Thyroid gland (tissue), 4 donors: ENCODE data around the gene CHCHD6. TPM values are rescaled to one million over a fixed set of nuclear protein-coding genes. Genes with fewer than 3 reads are reported as not detected.

Experiments used
- DNase-seq, 2 donors: peaks; one replicate each; pipeline ENCODE4 v3.0.0-alpha.2; 2019
- H3K27ac ChIP-seq, 3 donors: fragments of 200-600 bp; sonication (generic); 1 replicate in 2 of 3; 2 replicates in 1 of 3; pipeline ENCODE4 v1.5.1; 2016 to 2019; ENCODE audit warnings: mild to moderate bottlenecking in 1 of 3, moderate library complexity in 1 of 3
- H3K27me3 ChIP-seq: fragments of 200-600 bp; sonication (generic); one replicate; pipeline ENCODE4 v1.5.1; 2019
- H3K36me3 ChIP-seq, 2 donors: fragments of 200-600 bp; sonication (generic); one replicate each; pipeline ENCODE4 v1.5.1; 2016 to 2019
- H3K4me1 ChIP-seq, 2 donors: fragments of 200-600 bp; sonication (generic); one replicate each; pipeline ENCODE4 v1.5.1; 2017 to 2019
- H3K4me3 ChIP-seq, 3 donors: fragments of 200-600 bp; sonication (generic); replicated peaks in 1 of 3; 1 replicate in 2 of 3; 2 replicates in 1 of 3; pipeline ENCODE4 v1.5.1; 2016; ENCODE audit warnings: mild to moderate bottlenecking in 1 of 3
- H3K9me3 ChIP-seq: fragments of 200-600 bp; sonication (generic); one replicate; pipeline ENCODE4 v1.5.1; 2017
- POLR2A ChIP-seq, 2 donors: fragments of 450-650 bp; IDR thresholded peaks; one replicate each; pipeline ENCODE4 v1.6.1; 2017; ENCODE audit warnings: antibody characterized with exemption in 2 of 2, mild to moderate bottlenecking in 2 of 2, moderate library complexity in 1 of 2
- WGBS, 2 donors: methylation state at CpG; one replicate each; pipeline ENCODE4 v1.1.5; 2017; 5-methylcytosine and 5-hydroxymethylcytosine counted together
- intact Hi-C: fragments of 100-400 bp; cut with DNase I; formaldehyde crosslinking; loops from one replicate; pipeline ENCODE4 v1.15.1; 2023
- total RNA-seq, 4 donors: library from RNA; depleted of rRNA; stranded (reverse); fragments of >200 nt; gene quantifications; one replicate each; pipeline ENCODE4 v1.2.3, GENCODE V29; 2016
- TF ChIP-seq, protein P1 (sequence below), 6 experiments: fragments of 200-600 bp in 3 of 6; fragments of 450-650 bp in 3 of 6; sonication (generic) in 3 of 6; IDR thresholded peaks; one replicate each; pipeline ENCODE4 v1.5.1; 2016 to 2019; ENCODE audit warnings: antibody characterized with exemption in 6 of 6, mild to moderate bottlenecking in 2 of 6, inconsistent platforms in 1 of 6, moderate library complexity in 1 of 6

The CHCHD6 gene
- total RNA-seq, 4 donors from 2014 or later = 22.9 to 27.8 (median 24.4) TPM

DNA sequence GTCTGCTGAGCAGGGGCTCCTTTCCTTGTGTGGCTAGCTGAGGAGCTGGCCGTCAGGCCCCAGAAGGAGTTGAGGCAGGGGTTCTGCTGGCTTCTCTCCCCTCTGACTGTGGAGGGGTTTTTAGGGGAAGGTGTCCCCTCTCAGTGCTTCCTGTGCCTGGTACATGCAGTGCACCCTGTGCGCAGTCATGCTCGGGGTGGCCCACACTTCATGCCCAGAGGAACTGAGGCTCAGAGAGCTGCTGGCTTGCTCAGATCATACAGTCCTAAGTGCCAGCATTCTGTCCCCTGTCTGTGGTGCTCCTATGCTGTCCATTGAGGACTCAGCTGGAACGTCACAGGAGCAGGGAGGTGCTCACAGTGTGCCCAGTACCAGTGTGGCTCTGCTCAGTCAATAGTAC lies 211.0 kb downstream of the CHCHD6 start:
- Histone ChIP-seq H3K4me1 (peaks cover 0 to 15% of the 10 kb centered on the region in 2 donors), H3K9me3 (no peaks in the 10 kb centered on the region), H3K27me3 (no peaks in the 10 kb centered on the region), H3K27ac (no peak overlapping the region), H3K4me3 (no peak overlapping the region), H3K36me3 (no peaks in the 10 kb centered on the region)
- no peak for DNase-seq
- intact Hi-C loops = no loop called here
- WGBS, 2 donors = 96% methylated on average over 4 of the region's 4 CpGs; no CpG with 5 or more reads in 1 of the 2 donors
- no peak for TF ChIP-seq POLR2A (IDR thresholded peaks at IDR 0.05)

DNA sequence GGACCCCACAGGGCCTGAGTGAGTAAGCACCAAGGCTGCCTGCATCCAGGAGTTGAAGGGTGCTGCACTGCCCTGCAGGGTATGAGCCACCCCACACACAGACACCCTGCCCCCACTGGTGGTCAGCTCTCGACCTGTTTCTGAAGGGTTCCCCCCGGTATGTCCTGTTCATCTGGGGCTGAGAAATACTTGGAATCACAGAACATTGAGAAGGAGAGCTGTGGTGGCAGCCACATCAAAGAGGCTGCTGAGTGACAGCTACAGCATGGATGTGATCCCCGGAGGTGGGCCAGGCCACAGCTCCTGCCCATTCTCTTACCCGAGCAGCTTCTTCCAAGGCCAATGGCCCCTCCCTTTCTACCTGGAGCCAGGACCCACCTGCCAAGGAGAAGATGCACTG lies 212.5 kb downstream of the CHCHD6 start:
- H3K4me3 ChIP-seq = no peak overlapping the region
- 85 to 100% methylated on average over 3 to 4 of the region's 4 CpGs for whole genome bisulfite sequencing, 2 donors
- no peak for TF ChIP-seq POLR2A (IDR thresholded peaks at IDR 0.05)
- TF ChIP-seq, protein P1, sequence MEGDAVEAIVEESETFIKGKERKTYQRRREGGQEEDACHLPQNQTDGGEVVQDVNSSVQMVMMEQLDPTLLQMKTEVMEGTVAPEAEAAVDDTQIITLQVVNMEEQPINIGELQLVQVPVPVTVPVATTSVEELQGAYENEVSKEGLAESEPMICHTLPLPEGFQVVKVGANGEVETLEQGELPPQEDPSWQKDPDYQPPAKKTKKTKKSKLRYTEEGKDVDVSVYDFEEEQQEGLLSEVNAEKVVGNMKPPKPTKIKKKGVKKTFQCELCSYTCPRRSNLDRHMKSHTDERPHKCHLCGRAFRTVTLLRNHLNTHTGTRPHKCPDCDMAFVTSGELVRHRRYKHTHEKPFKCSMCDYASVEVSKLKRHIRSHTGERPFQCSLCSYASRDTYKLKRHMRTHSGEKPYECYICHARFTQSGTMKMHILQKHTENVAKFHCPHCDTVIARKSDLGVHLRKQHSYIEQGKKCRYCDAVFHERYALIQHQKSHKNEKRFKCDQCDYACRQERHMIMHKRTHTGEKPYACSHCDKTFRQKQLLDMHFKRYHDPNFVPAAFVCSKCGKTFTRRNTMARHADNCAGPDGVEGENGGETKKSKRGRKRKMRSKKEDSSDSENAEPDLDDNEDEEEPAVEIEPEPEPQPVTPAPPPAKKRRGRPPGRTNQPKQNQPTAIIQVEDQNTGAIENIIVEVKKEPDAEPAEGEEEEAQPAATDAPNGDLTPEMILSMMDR (IDR thresholded peaks at IDR 0.05) = no peak
- no peaks in the 10 kb centered on the region for H3K36me3 ChIP-seq
- no peaks in the 10 kb centered on the region for H3K9me3 ChIP-seq
- no peak for DNase-seq
- no peak overlapping the region for H3K27ac ChIP-seq
- no peaks in the 10 kb centered on the region for H3K27me3 ChIP-seq
- intact Hi-C loops = no loop called here
- H3K4me1 ChIP-seq = peaks cover 0 to 9% of the 10 kb centered on the region in 2 donors

DNA sequence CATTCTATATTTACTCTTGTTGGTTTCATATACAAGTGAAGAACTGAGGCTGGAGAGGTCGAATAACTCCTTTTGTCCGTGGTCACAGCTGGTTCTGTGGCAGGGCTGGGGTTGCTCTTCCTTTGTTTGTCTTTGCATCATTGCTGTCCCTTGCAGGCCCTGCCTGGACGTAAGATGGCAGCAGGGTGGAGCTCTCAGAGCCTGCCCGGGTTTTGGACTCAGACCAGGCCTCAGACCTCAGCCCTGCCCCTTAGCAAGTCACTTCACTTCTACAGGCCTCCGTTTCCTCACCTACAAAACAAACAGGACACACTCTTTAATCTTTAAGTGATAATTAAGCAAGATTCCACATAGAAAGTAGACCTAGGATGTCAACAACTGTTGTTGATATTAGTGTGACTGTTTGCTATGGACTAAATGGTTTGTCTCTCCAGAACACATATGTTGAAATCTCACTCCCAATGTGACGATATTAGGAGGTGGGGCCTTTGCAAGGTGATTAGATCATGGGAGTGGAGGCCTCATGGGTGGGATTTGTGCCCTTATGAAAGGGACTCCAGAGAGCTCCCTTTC lies 213.3 kb downstream of the CHCHD6 start:
- intact Hi-C loops = no loop called here
- no peak for TF ChIP-seq POLR2A (IDR thresholded peaks at IDR 0.05)
- TF ChIP-seq, protein P1 (IDR thresholded peaks at IDR 0.05) = no peak
- WGBS, 2 donors = 77 to 83% methylated on average over 6 of the region's 6 CpGs
- no peaks in the 10 kb centered on the region for H3K36me3 ChIP-seq
- DNase-seq = no peak
- H3K4me3 ChIP-seq = no peak overlapping the region
- H3K9me3 ChIP-seq = no peaks in the 10 kb centered on the region
- H3K27me3 ChIP-seq = no peaks in the 10 kb centered on the region
- no peak overlapping the region for H3K27ac ChIP-seq
- H3K4me1 ChIP-seq = peaks cover 0 to 1% of the 10 kb centered on the region in 2 donors

DNA sequence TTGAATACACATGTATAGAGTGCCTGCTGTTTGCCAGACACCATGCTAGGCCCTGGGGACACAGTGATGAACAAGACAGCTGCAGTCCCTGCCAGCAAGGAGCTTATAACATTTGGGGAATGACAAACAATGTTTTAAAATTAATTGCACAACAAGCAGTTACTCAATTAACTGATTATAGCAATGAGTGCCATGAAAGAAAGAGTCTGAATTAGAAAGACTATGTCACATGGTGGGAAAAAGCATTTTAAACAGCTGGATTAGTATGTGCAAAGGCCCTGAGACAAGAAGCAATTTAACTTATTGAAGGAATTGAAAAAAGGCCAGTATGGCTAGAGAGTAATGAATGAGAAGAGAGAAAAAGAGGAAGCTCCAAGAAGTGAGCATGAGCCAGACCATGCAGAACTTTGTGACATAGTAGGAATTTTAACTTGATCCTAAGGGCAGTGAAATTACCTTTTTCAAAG lies 214.3 kb downstream of the CHCHD6 start:
- no peak for DNase-seq
- TF ChIP-seq, protein P1 (IDR thresholded peaks at IDR 0.05) = no peak
- TF ChIP-seq POLR2A (IDR thresholded peaks at IDR 0.05) = no peak
- Histone ChIP-seq H3K27ac (no peak overlapping the region), H3K4me3 (no peak overlapping the region), H3K36me3 (no peaks in the 10 kb centered on the region), H3K27me3 (no peaks in the 10 kb centered on the region), H3K9me3 (no peaks in the 10 kb centered on the region), H3K4me1 (no peaks in the 10 kb centered on the region)
- intact Hi-C loops = no loop called here

DNA sequence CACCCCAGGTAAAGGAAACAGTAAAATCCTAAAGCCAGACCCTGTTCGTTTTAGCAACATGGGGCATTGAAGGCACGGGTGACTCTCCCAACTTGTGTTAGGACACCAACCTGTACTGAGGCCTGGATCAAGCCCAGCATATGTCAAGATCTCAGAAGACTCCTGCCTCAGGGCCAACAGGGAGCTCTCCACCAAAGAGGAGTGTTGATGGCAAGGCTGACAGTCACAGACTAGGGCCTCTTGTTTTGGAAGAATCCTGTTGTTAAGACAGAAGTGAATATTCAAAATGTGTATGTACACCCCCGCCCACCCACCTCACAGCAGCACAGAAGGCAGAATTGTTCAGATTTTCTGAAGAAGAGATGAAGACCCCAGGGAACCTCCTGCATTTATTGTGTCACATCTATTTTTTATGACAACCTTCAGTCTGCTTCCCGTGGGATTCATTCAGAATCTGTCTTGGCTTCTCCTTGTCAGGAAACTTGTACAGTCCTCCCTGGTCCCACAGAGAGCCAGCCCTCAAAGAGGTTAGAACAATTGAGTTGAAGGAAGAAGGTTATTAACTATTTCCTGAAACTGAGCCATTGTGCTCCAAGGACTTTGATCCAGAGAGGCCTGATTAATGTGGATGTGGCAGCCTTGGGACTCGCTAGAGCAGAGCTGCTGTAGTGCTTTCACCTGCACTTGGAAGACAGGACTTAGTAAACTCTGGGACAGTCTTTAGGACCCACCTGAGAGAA lies 217.2 kb downstream of the CHCHD6 start:
- Histone ChIP-seq H3K36me3 (no peaks in the 10 kb centered on the region), H3K27ac (no peak overlapping the region), H3K9me3 (no peaks in the 10 kb centered on the region), H3K4me3 (no peak overlapping the region), H3K27me3 (no peaks in the 10 kb centered on the region), H3K4me1 (peaks cover 4 to 11% of the 10 kb centered on the region in 2 donors)
- 89 to 94% methylated on average over 5 of the region's 5 CpGs for WGBS, 2 donors
- intact Hi-C loops = no loop called here
- DNase-seq = no peak
- TF ChIP-seq, protein P1 (IDR thresholded peaks at IDR 0.05) = no peak
- no peak for TF ChIP-seq POLR2A (IDR thresholded peaks at IDR 0.05)
